Tibial nerve (tissue), 4 donors: ENCODE measurements around the gene LMO7. TPM values are rescaled to one million over a fixed set of nuclear protein-coding genes. Genes with fewer than 3 reads are reported as not detected.

Experiments used
- DNase-seq, 2 donors: peaks; one replicate each; pipeline ENCODE4 v3.0.0-alpha.2; 2019; ENCODE audit warnings: low spot score in 2 of 2
- H3K27ac ChIP-seq, 4 donors: fragments of 200-600 bp; sonication (generic) in 3 of 4; one replicate each; pipeline ENCODE4 v1.5.1; 2017 to 2019; ENCODE audit warnings: mild to moderate bottlenecking in 1 of 4
- H3K27me3 ChIP-seq, 2 donors: fragments of 200-600 bp; sonication (generic) in 1 of 2; one replicate each; pipeline versions ENCODE4 v1.5.1 to v1.6.0; 2017 to 2019
- H3K36me3 ChIP-seq, 3 donors: fragments of 200-600 bp; sonication (generic); one replicate each; pipeline ENCODE4 v1.5.1; 2018 to 2019
- H3K4me1 ChIP-seq, 4 donors: fragments of 200-600 bp; sonication (generic) in 3 of 4; one replicate each; pipeline ENCODE4 v1.5.1; 2017 to 2019
- H3K4me3 ChIP-seq, 4 donors: fragments of 200-600 bp; sonication (generic) in 3 of 4; one replicate each; pipeline ENCODE4 v1.5.1; 2017 to 2019; ENCODE audit warnings: mild to moderate bottlenecking in 1 of 4, moderate library complexity in 1 of 4
- H3K9me3 ChIP-seq, 4 donors: fragments of 200-600 bp; sonication (generic) in 3 of 4; one replicate each; pipeline ENCODE4 v1.5.1; 2017 to 2019
- CTCF ChIP-seq, 5 experiments: fragments of 200-600 bp in 3 of 5; fragments of 450-650 bp in 2 of 5; sonication (generic) in 3 of 5; IDR thresholded peaks; one replicate each; pipeline ENCODE4 v1.5.1; 2016 to 2019; ENCODE audit warnings: antibody characterized with exemption in 5 of 5, mild to moderate bottlenecking in 3 of 5, moderate library complexity in 2 of 5
- EP300 ChIP-seq, 2 donors: sonication (generic); formaldehyde crosslinking; IDR thresholded peaks; one replicate each; pipeline ENCODE4 v1.6.1; 2017; ENCODE audit warnings: antibody characterized with exemption in 2 of 2, mild to moderate bottlenecking in 1 of 2
- POLR2A ChIP-seq, 2 donors: fragments of 450-650 bp; IDR thresholded peaks; one replicate each; pipeline ENCODE4 v1.6.1; 2017; ENCODE audit warnings: antibody characterized with exemption in 2 of 2, mild to moderate bottlenecking in 2 of 2, moderate library complexity in 2 of 2
- WGBS, 2 donors: methylation state at CpG; one replicate each; pipeline ENCODE4 v1.1.5; 2018; 5-methylcytosine and 5-hydroxymethylcytosine counted together
- total RNA-seq, 4 donors: library from RNA; depleted of rRNA; stranded (reverse); fragments of >200 nt; gene quantifications; one replicate each; pipeline ENCODE4 v1.1.0, GENCODE V29; 2016

The LMO7 gene
- total RNA-seq, 4 donors from 2014 or later = 149 to 311 (median 236) TPM

DNA sequence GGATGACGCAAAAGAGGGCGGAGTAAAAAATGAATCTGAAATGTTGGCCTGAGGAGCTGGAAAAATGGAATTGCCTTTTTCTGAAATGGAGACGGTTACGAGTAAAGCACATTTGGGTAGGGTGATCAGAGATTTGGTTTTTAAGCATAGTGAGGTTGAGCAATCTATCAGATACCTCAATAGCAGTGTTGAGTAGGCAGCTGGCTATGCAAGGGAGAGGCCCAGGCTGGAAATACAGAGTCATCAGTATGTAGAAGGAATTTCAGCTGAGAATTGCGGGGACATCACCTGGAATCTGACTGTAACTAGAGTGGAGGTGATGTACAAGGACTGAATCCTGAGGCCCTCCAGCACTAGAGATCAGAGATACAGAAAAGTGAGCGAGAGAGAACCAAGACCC lies 224.8 kb downstream of the LMO7 start:
- no peaks in the 10 kb centered on the region for H3K9me3 ChIP-seq
- DNase-seq = no peak
- no peaks in the 10 kb centered on the region for H3K4me1 ChIP-seq
- no peak overlapping the region for H3K4me3 ChIP-seq
- TF ChIP-seq EP300 (IDR thresholded peaks at IDR 0.05) (no peak), POLR2A (IDR thresholded peaks at IDR 0.05) (no peak), CTCF (IDR thresholded peaks at IDR 0.05) (no peak)
- no peaks in the 10 kb centered on the region for H3K27me3 ChIP-seq
- peaks cover 0 to 8% (median 0%) of the 10 kb centered on the region in 3 donors for H3K36me3 ChIP-seq
- 97 to 99% methylated on average over 6 of the region's 6 CpGs for WGBS, 2 donors
- no peak overlapping the region for H3K27ac ChIP-seq

- no peak for TF ChIP-seq POLR2A (IDR thresholded peaks at IDR 0.05)
- no peak for TF ChIP-seq CTCF (IDR thresholded peaks at IDR 0.05)
- TF ChIP-seq EP300 (IDR thresholded peaks at IDR 0.05) = no peak
- no peaks in the 10 kb centered on the region for H3K36me3 ChIP-seq
- no peak for DNase-seq
- no peaks in the 10 kb centered on the region for H3K9me3 ChIP-seq
- no peak overlapping the region for H3K4me3 ChIP-seq
- no peaks in the 10 kb centered on the region for H3K27me3 ChIP-seq
- H3K4me1 ChIP-seq = no peaks in the 10 kb centered on the region
- no peak overlapping the region for H3K27ac ChIP-seq
These were observed 225.7 kb downstream of the LMO7 start for GRCh38 chr13:75861786-75862185.

- Histone ChIP-seq H3K9me3 (no peaks in the 10 kb centered on the region), H3K4me3 (no peak overlapping the region), H3K36me3 (no peaks in the 10 kb centered on the region), H3K27me3 (no peaks in the 10 kb centered on the region), H3K4me1 (peaks cover 0 to 9% (median 1%) of the 10 kb centered on the region in 4 donors), H3K27ac (no peak overlapping the region)
- TF ChIP-seq CTCF (IDR thresholded peaks at IDR 0.05) = no peak
- TF ChIP-seq EP300 (IDR thresholded peaks at IDR 0.05) = no peak
- TF ChIP-seq POLR2A (IDR thresholded peaks at IDR 0.05) = no peak
- whole genome bisulfite sequencing, 2 donors = 68 to 69% methylated on average over 5 of the region's 5 CpGs
- no peak for DNase-seq
These were observed 228.6 kb downstream of the LMO7 start for GRCh38 chr13:75864718-75865117.

DNA sequence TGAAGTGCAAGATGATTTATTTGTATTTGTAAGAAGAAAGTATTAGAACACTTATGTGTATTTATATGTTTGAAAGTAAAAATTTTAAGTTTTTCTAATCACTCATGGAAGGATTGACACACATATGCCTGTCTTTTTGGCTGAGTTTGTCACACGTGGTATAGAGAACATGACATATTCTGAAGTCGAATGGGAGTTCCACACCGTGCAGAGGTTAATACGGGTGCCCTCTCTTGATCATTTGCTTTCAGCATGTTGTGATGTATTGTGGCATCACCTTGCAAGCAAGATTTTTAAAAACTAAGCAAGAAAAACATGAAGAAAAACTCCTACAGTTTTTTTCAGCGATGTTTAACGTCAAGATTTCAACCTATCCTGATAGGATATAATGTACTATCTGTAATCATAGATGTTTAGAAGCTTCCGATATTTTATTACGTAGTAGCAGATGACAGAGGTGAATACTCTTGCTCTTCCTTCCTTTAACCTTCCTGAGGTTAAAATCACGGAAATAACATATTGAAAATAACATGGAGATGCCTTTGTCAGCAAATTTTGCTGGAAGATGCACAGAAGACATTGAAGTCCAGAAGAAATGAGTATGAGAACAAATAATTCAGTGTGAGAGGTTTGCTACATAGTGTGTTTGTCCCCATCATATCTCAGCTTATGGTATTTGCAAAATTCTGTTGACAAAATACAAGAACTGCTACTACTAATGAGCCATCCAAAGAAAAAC lies 231.4 kb downstream of the LMO7 start:
- no peaks in the 10 kb centered on the region for H3K36me3 ChIP-seq
- peaks cover 0 to 14% (median 3%) of the 10 kb centered on the region in 4 donors for H3K4me1 ChIP-seq
- no peak overlapping the region for H3K27ac ChIP-seq
- WGBS, 2 donors = 81% methylated on average over 9 of the region's 9 CpGs
- TF ChIP-seq CTCF (IDR thresholded peaks at IDR 0.05) (no peak), EP300 (IDR thresholded peaks at IDR 0.05) (no peak), POLR2A (IDR thresholded peaks at IDR 0.05) (no peak)
- H3K9me3 ChIP-seq = no peaks in the 10 kb centered on the region
- no peak overlapping the region for H3K4me3 ChIP-seq
- no peaks in the 10 kb centered on the region for H3K27me3 ChIP-seq
- no peak for DNase-seq

DNA sequence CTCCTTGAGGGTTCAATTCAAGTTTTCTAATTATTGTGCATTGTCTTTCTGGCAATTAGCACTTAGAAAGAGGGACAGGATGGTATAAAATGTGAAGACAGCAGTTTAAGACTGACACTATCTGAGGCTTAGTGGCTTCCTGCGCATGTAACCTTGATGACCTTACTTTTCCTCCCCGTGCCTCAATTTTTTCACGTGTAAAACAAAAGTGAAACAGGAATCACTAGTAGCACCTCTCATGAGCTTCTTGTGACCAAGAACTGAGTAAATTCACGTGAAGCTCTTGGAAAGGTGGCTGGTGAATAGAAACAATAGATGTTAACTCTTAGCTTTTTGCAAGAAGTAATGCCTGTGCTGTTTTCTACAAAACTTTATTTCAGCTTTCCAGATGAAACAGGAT lies 233.9 kb downstream of the LMO7 start:
- H3K4me3 ChIP-seq = peak overlapping the region in 2 of 4 donors; percentile 56 to 66
- peak overlapping the region; percentile 67 to 94 (median 86) for H3K27ac ChIP-seq
- no peak for DNase-seq
- H3K9me3 ChIP-seq = no peaks in the 10 kb centered on the region
- WGBS, 2 donors = 39 to 43% methylated on average over 4 of the region's 4 CpGs
- TF ChIP-seq POLR2A (IDR thresholded peaks at IDR 0.05) (no peak), CTCF (IDR thresholded peaks at IDR 0.05) (no peak), EP300 (IDR thresholded peaks at IDR 0.05) (no peak)
- peaks cover 0 to 14% (median 3%) of the 10 kb centered on the region in 4 donors for H3K4me1 ChIP-seq
- no peaks in the 10 kb centered on the region for H3K27me3 ChIP-seq
- no peaks in the 10 kb centered on the region for H3K36me3 ChIP-seq
